Measurements from ENCODE around the gene TLR7. TPM values are rescaled to one million over a fixed set of nuclear protein-coding genes. Genes with fewer than 3 reads are reported as not detected.
A peak's percentile ranks its signal among the peaks of the same experiment; 100 is the strongest.

Gene TLR7
- total and polyA plus RNA-seq, 10 of the 15 experiments (the other 5 are each of a cell fraction or from before 2014, with no cell fraction given), result 12.0 to 44.4 (median 22.6) TPM

- no peak for TF ChIP-seq CUX1 (IDR thresholded peaks at IDR 0.05; ENCODE audit: insufficient replicate concordance, low read depth, low read length)
- peak; percentile 55; the same call in 1 of the 2 replicates for TF ChIP-seq MTA3 (IDR thresholded peaks at IDR 0.05; ENCODE audit: borderline replicate concordance, low read length)
- TF ChIP-seq SUPT20H (IDR thresholded peaks at IDR 0.05; ENCODE audit: borderline replicate concordance, control insufficient read depth, low read depth, low read length), result no peak
- no peak for TF ChIP-seq CREM (IDR thresholded peaks at IDR 0.05; ENCODE audit: low read depth)
- 0 out of 2 replicates have a peak, but pooled peaks have one; percentile 46 for TF ChIP-seq FOXM1 (IDR thresholded peaks at IDR 0.05; ENCODE audit: low read depth, low read length)
- no peak for TF ChIP-seq E4F1 (IDR thresholded peaks at IDR 0.05; ENCODE audit: borderline replicate concordance, partially characterized antibody)
- no peak for TF ChIP-seq NBN (IDR thresholded peaks at IDR 0.05)
- no peak for TF ChIP-seq RBBP5 (conservative IDR thresholded peaks at IDR 0.05)
- TF ChIP-seq ATF3 (IDR thresholded peaks at IDR 0.05; ENCODE audit: borderline replicate concordance, extremely low read depth, low read depth, low read length), result no peak
- no peak for TF ChIP-seq ZBTB4 (CRISPR knock-in tag; IDR thresholded peaks at IDR 0.05)
- 0 out of 2 replicates have a peak, but pooled peaks have one; percentile 39 for TF ChIP-seq CBX5 (IDR thresholded peaks at IDR 0.05; ENCODE audit: low read depth)
- TF ChIP-seq BHLHE40 (IDR thresholded peaks at IDR 0.05; ENCODE audit: borderline replicate concordance in 1 of 2, low read depth in 2 of 2, low read length in 1 of 2), result no peak
- TF ChIP-seq ETV6 (conservative IDR thresholded peaks at IDR 0.05 in 1 of 2, IDR thresholded peaks at IDR 0.05 in 1 of 2; ENCODE audit: borderline replicate concordance in 1 of 2, low read depth in 1 of 2), result no peak
- 0 out of 2 replicates have a peak, but pooled peaks have one; percentile 42 for TF ChIP-seq NFIC (IDR thresholded peaks at IDR 0.05; ENCODE audit: low read depth, low read length)
Measured at GRCh38 chrX:12868747-12869146, 1.9 kb downstream of the TLR7 start (continued).

All from GM12878 (cell line).